GM21786 (cell line): ENCODE results near the gene INHBC.

Source experiments
- ATAC-seq: cut with Tn5 transposase; IDR thresholded peaks from one replicate; pipeline ENCODE4 v1.9.1; 2021; ENCODE audit not compliant: unreplicated experiment

The INHBC gene

GRCh38 chr12:57465747-57466505, 31.3 kb downstream of the INHBC start:
- ATAC-seq, result no peak

- no peak for ATAC-seq
These were observed 32.8 kb downstream of the INHBC start for GRCh38 chr12:57467212-57467874.

DNA sequence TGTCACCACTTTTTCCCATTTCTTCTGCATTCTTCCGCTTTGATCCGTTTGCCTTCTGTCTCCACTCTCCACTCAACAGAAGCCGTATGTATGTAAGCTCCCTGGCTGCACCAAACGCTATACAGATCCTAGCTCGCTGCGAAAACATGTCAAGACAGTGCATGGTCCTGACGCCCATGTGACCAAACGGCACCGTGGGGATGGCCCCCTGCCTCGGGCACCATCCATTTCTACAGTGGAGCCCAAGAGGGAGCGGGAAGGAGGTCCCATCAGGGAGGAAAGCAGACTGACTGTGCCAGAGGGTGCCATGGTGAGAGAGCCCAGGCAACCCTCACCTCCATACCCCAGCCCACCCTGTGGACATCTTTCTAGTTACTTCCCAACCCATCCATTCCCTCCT, 33.3 kb downstream of the INHBC start:
- no peak for ATAC-seq

- no peak for ATAC-seq
These were observed 34.9 kb downstream of the INHBC start for GRCh38 chr12:57469296-57470164.

GRCh38 chr12:57470286-57470969, 35.8 kb downstream of the INHBC start:
- ATAC-seq, result no peak

GRCh38 chr12:57470970-57471656, 36.5 kb downstream of the INHBC start:
- no peak for ATAC-seq

DNA sequence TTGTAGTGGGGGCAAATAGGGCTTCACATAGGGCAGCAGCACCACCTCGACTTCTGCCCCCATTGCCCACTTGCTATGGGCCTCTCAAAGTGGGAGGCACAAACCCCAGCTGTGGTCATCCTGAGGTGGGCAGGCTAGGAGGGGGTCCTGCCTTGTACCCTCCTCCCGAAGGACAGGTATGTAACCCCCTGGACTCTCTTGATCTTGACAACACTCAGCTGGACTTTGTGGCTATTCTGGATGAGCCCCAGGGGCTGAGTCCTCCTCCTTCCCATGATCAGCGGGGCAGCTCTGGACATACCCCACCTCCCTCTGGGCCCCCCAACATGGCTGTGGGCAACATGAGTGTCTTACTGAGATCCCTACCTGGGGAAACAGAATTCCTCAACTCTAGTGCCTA, 37.1 kb downstream of the INHBC start:
- ATAC-seq, result no peak

GRCh38 chr12:57472391-57472790, 37.8 kb downstream of the INHBC start:
- ATAC-seq, result no peak

DNA sequence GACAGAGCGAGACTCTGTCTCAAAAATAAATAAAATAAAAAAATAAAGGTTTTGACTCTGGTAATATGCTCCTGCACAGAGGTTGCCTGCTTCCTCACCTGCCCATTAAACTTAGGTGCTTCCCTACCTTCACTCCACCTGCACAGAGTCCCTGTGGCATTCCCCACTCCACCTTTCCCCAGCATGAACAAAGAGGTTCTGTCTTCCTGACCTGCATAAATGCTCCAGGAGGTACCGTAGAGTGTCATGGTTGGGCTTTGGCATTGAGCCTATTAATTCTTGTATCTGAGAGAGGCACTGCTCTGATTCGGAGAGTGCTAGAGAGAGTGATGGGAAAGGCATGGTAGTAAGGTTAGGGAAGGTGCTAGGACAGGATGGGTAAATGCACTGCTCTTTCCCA, 38.8 kb downstream of the INHBC start:
- ATAC-seq, result no peak

DNA sequence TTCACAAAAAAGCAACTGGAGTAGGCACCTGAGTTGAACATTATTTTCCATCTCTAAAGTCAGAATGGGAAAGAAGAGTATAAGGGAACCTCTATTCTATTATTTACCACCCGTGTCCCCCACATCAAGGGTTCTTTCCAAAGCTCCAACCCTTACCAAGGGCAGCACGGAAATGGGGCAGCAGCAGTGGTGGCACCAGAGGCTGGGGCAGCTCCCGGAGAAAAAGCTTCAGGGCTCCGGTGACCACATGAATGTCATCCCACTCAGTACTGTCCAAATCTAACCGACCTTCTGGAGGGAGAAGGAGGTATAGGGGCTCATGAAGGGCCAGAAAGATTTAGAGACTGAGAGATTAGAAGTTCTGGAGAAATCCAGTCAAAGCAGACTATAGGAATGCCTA, 39.3 kb downstream of the INHBC start:
- no peak for ATAC-seq

DNA sequence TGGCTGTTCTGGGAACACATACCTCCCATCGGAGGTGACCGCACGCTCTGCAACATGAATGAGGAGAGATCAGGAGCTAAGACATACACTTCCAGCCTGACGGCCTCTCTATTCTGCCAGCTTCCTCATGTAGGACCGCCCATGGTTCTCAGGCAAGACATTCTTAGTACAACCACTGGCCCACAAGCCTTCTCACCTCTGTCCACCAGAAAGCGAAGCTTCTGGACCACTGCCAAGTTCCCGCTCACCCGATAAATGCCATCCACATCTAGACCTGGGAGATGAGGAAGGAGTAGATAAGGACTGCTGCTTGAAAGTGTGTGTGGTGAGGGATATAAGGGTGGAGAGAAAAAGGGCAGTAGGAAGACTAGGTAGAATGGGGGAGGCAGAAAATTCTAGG, 39.8 kb downstream of the INHBC start:
- ATAC-seq, result no peak

DNA sequence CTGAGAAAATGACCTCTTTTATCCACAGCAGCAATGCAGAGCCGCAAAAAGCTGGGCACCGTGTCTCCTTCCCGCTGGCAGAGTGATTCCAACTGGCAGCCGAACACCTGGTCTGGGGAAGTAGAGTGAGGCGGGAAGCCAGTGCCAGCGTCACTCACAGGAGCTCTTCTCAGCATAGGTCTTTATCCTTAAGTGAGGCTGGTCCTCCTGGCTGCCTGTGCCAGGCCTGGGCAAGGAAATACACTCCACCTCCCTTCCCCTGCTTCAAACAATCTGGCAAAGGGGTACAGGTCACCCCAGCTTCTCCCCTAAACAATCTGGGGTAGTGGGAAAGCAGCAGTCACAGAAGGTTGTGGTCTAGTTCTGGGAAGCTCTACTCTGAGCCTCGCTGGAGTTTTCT, 40.3 kb downstream of the INHBC start:
- no peak for ATAC-seq

DNA sequence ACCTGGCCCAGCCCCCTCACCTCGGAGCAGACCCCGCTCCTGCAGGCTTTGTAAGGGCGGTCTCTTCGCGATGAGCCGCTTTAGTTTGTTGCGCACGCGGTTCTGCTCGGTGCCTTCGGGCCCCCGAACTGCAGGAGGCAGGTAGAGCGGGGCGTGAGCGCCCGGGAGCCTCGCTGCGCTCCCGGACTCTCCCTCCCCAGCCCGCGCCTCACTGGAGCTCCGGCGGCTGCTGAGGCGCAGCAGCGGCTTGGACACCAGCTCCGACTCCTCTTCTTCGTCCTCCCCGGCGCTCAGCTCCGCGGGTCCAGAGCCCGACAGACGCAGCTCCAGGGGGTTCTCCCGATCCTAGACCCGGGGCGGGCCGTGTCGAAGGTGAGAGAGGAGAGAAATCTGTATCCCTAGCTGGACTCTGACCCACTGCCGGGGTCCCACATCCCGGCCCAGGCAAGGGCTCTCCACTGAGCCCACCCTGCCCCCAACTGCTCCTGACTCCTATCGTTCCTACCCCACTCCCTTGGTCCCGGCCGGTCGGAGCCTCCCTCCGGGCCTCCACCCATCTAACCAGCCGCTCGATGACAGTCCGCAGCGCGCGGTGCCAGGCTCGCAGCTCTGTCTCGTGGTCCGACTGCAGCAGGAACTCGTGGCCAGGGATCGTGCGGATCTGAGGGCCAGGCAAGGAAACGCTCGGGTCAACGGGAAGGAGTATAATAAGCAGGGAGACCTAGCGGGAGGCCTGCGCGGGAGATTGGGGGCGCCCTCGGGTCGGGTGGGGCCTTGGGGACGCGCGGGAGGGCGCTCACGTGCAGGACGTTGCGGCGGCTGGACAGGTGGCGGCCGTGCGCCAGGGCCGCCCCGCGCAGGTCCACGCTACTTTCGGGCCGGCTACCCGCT, 40.9 kb downstream of the INHBC start:
- ATAC-seq, result peak; percentile 3

- peak; percentile 54 for ATAC-seq
These were observed 41.8 kb downstream of the INHBC start for GRCh38 chr12:57476162-57476992.

- no peak for ATAC-seq
These were observed 42.6 kb downstream of the INHBC start for GRCh38 chr12:57476993-57477709.

- ATAC-seq, result peak; percentile 41
These were observed 43.4 kb downstream of the INHBC start for GRCh38 chr12:57477710-57478681.

- ATAC-seq, result no peak
These were observed 44.4 kb downstream of the INHBC start for GRCh38 chr12:57479043-57479375.
